ENCODE measurements around the gene ZC3H7A. TPM values are rescaled to one million over a fixed set of nuclear protein-coding genes. Genes with fewer than 3 reads are reported as not detected.

ZC3H7A gene
- total RNA-seq, 1 experiment from 2014 or later: 43.1 TPM

GRCh38 chr16:11843206-11843605 is 46.1 kb upstream of the ZC3H7A start:
- Histone ChIP-seq H4K8ac (replicated peaks; ENCODE audit: insufficient read length, low read depth, low read length) (no peak overlapping the region), H2AFZ (ENCODE audit: low read length) (no peak overlapping the region), H3K56ac (ENCODE audit: insufficient read length, low read depth, low read length) (no peak overlapping the region), H3K27me3 (ENCODE audit: insufficient read depth, low read length) (no peaks in the 10 kb centered on the region), H3K79me2 (ENCODE audit: insufficient read depth, low read length) (no peaks in the 10 kb centered on the region; the same call in 1 of the 2 replicates), H3K14ac (ENCODE audit: insufficient read depth, low read length) (no peak overlapping the region), H2BK20ac (ENCODE audit: low read depth, low read length, poor library complexity, severe bottlenecking) (no peak overlapping the region), H2AK5ac (ENCODE audit: insufficient read length, low read length) (no peak overlapping the region), H3K27ac (ENCODE audit: insufficient read length, low read depth, low read length) (no peak overlapping the region), H4K5ac (ENCODE audit: insufficient read length, low read depth, low read length) (no peak overlapping the region), H4K20me1 (ENCODE audit: control insufficient read depth, insufficient read depth, insufficient read length) (no peaks in the 10 kb centered on the region), H2BK12ac (ENCODE audit: insufficient read length, low read depth, low read length) (no peak overlapping the region), H2BK120ac (ENCODE audit: low read depth, low read length, poor library complexity, severe bottlenecking) (no peak overlapping the region), H3K79me1 (ENCODE audit: insufficient read depth, low read depth, low read length, poor library complexity, severe bottlenecking) (peaks cover 4% of the 10 kb centered on the region), H3K18ac (ENCODE audit: insufficient read length, low read depth, low read length) (no peak overlapping the region), H3K4me1 (ENCODE audit: insufficient read depth, low read length) (no peaks in the 10 kb centered on the region), H3K23ac (ENCODE audit: insufficient read length, low read depth, low read length) (no peak overlapping the region), H2BK15ac (ENCODE audit: low read depth, low read length) (no peak overlapping the region), H3K4me2 (ENCODE audit: insufficient read depth, insufficient read length, low read length) (no peak overlapping the region), H3K9ac (ENCODE audit: extremely low read depth, insufficient read length, low read length) (no peak overlapping the region), H2BK5ac (ENCODE audit: insufficient read length, low read length) (no peak overlapping the region), H3T11ph (ENCODE audit: low read length) (no peak overlapping the region), H3K23me2 (ENCODE audit: insufficient read length, low read depth, low read length, poor library complexity, severe bottlenecking) (no peaks in the 10 kb centered on the region), H3K9me3 (ENCODE audit: control insufficient read depth, low read depth, low read length) (no peaks in the 10 kb centered on the region), H4K91ac (ENCODE audit: insufficient read length, low read depth, low read length) (no peak overlapping the region), H3K4ac (ENCODE audit: low read depth, low read length) (no peak overlapping the region)
- peaks cover 61 to 95% (median 92%) of the 10 kb centered on the region in 3 experiments for H3K36me3 Mint-ChIP-seq (ENCODE audit: insufficient read depth in 1 of 3, low read depth in 3 of 3)
- no peak for DNase-seq
- no peaks in the 10 kb centered on the region for H3K4me1 Mint-ChIP-seq
- H3K27ac Mint-ChIP-seq: no peak overlapping the region
- H3K9me3 Mint-ChIP-seq: no peaks in the 10 kb centered on the region
- WGBS (ENCODE audit: extremely low coverage, insufficient read length, low lambda C conversion rate): no CpG with 5 or more reads among the region's 11 CpGs
- no peak overlapping the region for H3K4me3 Mint-ChIP-seq
- no peaks in the 10 kb centered on the region for H3K27me3 Mint-ChIP-seq (ENCODE audit: low read depth)
- no peak for TF ChIP-seq CTCF (conservative IDR thresholded peaks at IDR 0.05)
